ENCODE data around the gene SDHA.
"Not testable (repeated sequence)": the region's sequence is repeated elsewhere in the genome, so short reads cannot be mapped to it uniquely, and the experiment has no call there.

SDHA gene

DNA sequence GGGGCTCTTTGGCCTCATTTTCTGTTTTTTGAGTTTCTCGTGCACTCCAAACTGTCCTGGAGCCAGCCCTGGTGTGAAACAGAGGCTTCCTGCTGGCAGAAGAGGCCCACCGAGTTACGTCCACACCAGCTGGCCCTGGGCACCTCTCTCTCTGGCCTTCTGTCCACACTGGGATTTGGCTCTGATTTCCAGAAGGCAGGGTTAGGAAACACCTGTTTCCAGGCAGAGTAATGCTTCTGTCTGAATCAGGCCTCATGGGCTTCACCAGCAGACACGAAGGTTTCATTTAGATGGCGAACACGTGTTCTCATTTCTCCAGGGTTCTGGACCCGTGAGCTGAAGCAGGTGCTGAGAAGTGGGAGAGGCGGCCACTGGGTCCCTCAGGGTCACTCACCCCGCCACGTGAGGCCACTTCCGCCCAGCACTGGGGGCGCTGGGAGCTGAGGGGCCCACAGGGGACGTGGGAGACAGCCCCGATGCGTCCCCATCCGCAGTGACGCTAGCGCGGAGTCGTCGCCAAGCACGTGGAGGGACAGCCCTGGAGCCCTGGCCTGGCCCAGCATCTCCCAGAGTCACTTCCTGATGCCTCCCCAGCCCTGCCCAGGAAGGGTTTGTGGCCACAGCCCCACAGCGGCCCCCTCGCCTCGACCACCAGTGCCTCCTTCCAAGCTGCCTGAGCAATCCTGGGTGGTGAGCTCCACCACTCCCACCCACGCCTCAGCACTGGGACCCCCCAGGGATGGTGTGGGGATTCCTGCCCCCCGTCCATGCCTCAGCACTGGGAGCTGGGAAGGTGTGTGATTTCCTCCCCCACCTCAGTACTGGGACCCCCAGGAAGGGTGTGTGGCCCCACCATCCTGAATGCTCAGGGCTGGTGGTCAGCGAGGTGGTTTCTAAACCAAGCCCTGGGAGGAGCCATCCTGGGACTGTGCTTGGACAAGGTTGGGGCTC is 31.8 kb upstream of the SDHA start:
- no peak for DNase-seq

DNA sequence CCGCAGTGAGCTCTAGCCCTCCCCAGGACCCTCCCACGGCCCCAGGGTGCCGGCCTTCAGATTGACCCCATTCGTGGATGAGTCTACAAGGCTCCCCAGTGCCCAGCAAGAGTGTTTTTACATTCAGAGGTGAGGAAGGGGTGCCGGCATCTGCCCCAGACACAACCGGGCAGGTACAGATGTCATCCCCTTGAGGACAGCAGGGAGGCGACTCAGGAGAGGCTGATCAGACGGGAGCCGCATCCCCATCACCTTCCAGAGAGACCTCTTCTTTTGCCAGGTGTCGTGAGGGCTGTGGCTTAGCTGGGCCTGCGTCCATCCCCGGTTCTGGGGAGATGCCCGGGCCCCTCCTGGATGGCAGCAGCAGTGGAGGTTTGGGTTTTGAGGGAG is 31.1 kb upstream of the SDHA start:
- DNase-seq, result no peak

DNA sequence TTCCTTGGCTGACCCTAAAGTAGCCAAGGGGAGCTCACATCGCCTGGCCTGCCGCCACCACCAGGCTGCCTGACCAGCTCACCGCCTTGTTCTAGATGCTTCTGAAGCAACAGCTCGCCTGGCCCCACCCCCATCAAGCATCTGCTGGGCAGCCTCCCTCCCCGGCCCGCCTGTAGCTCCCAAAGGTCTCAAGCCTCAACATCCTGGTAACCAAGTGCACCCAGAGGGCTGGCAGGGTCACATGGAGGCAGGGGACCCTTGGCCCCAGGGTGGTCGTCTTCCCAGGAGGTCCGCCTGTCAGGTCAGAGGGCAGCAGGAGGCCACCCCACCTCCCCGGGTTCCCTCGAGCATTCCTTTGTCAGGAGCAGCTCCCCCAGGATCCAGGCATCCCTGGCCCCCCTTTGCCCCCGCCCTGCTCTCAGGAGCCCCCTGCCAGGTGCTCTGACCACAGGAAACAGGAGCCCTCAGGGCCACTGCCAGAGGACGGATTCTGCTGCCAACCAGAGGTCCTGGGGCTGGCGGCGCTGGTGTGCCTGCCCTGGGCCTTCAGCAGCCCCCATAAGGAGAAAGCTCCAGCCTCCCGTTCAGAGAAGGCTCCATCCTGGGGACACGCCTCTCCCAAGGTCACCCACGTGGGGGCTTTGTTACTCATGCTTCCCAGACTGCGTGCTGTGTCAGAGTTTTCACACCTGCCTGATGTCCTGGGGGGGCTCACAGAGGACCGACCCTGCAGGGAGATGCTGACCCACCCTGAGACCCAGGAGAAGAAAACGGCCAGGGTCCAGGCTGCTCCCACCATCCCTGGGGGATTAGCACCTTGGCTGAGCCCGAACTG is 30.3 kb upstream of the SDHA start:
- no peak for DNase-seq

DNA sequence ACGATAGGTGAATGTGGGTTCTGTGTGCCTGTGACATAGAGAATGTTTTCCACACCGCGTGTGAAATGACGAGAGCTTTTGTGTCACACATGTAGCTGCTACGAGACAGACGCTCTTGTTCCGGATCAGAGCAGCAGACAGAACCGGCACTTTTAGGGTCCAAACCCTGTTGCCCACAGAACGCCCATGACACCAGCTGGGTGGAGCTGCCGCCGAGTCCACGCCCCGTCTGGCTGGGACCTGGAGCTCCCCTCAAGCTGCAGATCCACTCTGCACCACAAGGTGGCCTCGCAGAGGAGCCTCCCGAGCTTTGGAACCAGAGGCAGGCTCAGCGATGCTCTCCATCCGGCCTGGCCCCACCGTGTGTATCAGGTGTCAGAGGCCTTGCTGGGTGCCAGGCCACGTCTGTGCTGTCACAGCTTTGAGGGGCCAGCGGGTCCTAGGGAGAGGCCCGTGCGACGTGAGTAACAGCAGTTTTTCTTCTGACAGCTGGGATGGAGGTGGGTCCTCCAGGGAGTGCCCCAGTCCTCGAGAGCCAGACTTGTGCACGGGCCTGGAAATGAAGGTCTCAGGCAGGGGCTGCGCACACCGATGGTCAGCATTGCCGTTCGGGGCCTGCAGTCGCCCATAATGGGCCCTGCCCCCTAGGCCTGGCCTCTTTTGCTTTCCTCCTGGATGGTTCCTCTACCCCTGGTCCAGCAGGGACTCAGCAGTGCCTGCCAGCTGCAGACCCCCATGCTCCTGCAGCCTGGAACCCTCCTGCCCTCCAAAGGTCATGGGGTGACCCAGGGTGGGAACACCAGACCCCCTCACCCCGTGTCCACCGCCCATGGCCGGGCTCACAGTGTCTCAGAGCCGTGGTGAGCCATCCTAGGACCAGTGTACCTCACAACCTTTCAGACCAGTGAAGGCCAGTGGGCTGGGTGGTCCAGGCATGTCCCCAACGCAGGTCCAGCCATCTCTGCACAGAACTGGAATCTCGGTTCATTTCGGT is 29.3 kb upstream of the SDHA start:
- DNase-seq, result peak; percentile 90

DNA sequence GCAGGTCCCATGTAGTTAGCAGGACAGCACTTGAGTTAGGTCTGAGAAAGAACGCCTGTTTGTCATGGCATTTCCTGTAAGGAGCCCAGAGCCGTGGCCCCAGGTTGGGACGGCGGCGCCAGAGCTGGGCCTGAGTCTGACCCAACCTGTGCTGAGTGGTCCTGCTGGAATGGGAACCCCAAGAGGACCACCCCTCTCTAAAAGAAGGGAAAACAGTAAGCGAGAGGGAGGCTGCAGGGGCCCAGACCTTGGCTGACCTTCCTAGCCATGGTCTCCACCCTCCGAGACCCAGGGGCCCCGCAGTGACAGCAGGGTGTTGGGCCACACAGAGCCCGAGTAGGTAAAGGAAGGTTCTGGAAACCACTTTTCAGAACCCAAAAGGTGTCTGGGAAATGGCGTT is 28.6 kb upstream of the SDHA start:
- DNase-seq, result no peak

DNA sequence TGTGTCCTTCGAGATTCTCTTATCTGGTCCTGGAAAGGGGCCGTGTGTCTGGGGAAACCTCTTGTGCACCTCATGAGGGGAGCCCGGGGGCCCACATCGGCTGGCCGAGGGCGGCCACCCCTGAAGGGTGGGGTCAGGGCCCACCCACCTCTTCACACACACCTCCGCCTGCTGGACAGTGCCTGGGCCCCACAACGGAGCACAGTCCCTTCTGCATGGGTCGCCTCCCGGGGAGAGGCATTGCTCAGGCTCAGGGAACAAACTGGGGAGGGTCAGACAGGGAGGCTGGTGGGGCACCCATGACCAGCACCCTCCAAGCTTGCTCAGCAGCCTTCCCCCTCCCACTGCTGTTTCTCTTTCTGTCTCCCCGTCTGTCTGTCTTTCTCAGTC is 28.1 kb upstream of the SDHA start:
- no peak for DNase-seq

DNA sequence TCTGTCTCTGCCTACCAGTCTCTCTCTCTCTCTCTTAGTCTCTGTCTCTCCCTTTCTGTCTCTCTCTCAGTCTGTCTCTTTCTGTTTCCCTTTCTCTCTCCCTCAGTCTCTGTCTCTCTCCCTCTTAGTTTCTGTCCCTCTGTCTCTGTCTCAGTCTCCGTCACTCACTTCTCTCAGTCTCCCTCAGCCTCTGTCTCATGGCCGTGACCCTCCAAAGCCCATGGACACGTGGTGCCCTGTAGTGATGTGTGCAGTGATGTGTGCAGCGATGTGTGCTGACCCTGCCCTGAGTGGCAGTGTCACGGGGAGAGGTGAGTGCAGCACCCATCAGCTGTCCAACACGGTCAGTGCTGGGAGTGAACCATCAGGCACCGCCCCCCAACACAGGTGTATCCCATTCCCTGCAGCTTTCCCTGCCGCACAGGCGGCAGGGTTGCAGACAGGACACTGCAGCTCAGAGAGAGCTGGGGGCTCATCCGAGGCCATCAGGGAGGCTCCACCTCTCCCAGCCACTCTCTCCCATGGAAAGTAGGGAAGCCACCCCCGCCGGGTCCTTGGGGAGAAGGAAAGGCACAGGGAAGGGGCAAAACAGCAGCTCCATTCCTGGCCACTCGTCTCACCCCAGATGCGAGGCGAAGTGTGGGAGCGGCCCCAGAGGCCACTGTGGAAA is 27.6 kb upstream of the SDHA start:
- DNase-seq, result no peak

DNA sequence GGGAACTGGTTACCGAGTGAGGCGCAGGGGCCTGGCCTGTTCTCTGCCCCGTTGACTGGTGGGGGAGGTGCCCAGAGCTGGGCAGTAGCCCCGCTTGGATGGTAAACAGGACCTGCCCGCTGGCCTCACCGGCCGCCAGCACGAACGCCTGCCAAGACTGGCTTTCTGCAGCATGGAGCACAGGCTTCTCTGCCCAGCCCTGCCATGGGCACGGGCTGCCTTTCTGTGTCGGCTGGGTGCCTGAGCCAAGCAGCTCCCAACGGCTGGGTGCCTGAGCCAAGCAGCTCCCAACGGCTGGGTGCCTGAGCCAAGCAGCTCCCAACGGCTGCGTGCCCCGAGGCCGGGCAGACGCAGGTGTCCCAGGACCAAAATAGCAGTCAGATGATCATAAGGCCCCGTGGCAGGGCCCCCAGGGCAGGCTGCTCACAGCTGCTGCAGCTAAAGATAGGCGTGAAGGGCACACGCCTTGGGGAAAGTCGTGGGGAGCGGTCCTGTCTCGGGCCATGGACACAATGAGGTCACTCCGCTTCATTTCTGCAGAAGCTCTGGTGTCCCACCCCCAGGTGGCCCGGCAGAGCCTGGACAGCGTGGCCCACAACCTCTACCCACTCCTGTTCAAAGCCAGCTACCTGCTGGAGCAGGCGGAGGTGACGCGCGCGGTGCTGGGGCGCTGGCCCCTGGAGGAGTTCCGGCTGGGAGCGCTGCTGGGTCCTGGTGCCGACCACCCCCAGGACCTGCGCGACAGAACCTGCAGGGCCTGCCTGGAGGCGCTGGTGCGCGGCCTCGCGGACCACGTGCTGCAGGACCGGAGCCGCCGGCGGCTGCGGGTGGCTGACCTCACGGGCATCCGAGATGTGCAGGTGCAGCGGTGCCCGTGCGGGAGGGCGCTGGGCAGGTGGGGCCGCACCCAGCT is 26.8 kb upstream of the SDHA start, which contains the start of gene LRRC14B:
Gene LRRC14B (plus strand): TSS at position 460 of the 913 bp plus-strand sequence. CDS start 44 bp downstream, at position 504.
- no peak for DNase-seq

DNA sequence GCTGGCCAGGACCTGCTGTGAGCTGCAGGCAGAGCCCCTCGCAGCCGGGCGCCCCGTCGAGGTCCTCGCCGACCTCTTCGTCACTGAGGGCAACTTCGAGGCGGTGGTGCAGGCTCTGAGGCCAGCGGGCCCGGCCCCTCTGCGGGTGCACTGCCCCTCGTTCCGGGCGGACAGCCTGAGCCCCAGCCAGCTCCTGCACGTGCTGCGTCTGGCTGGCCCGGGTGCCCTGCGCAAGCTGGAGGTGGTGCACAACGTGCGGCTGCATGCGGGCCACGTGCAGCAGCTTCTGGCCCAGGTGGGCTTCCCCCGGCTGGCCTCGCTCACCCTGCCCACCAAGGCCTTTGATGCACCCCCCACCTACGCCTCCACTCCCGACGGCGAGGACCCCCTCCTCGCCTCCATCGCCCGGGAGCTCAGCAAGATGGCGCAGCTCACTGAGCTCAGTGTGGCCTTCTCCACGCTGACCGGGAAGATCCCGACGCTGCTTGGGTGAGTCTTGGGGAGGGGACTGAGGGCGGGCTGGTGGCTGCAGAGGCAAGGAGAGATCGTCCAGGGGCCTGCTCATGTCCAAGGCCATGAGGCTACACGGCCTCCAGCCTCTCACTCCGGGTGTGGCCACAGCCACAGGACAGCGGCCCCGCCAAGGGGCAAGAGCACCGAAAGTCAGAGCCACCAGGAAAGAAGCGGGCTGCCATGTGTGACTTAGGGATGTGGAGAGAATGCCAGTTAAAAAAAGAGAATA is 26.0 kb upstream of the SDHA start:
- DNase-seq, result no peak

DNA sequence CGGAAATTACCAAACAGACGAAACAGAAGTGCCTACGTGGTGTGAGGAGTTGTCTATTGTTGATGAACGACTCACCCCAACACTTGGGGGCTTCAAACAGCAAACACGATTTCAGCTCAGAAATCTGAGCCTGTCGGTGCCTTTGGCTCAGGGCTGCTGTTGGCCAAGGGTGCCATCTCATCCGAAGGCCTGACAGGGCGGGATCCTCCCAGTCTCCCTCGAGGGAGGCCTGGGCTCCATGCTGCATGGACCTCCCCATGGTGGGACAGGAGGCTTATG is 25.5 kb upstream of the SDHA start:
- no peak for DNase-seq

DNA sequence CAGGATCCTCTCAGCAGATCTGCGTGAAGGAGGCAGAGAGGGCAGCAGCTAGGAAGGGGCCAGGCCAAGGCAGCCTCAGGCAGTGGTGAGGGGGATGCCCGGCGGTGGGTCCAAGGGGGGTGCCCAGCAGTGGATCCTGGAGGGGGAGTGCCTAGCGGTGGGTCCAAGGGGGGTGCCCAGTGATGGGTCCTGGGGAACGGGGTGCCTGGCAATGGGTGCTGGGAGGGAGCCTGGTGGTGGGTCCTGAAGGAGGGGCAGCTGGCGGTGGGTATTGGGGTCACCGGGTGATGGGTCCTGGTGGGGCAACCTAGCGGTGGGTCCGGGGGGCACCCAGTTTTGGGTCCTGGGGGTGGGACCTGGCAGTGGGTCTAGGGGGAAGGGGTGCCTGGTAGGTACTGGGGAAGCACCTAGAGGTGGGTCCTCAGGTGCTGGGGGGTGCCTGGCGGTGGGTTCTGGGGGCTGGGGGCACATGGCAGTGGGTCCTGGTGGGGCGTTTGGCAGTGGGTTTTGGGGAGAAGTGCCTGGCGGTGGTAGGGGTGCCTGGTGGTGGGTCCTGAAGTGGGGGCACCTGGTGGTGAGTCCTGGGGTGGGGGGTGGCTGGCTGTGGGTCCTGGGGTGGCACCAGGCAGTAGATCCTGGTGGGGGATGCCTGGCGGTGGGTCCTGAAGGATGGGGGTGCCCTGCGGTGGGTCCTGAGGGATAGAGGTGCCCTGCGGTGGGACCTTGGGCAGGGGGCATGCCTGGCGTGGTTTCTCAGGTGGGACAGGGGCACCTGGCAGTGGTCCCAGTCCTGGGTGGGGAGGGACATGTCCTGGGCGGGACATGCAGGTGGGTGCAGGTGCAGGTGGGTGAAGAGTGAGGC is 24.9 kb upstream of the SDHA start:
- DNase-seq, result no peak

DNA sequence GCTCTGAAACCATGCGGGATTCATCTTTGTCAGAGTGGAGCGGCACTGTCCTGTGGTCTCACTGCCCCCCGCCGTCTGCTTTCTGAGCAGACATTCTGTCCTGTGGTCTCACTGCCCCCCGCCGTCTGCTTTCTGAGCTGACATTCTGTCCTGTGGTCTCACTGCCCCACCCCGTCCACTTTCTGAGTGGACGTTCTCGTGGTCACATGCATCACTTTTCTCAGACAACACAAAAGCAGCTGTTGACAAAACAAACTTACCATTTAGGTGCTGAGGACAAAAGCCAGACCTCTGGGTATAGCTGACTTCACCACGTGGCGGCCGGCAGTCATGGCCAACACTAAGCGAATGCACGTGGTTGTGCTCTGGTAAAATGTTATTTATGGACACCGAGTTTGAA is 24.0 kb upstream of the SDHA start:
- DNase-seq, result no peak

DNA sequence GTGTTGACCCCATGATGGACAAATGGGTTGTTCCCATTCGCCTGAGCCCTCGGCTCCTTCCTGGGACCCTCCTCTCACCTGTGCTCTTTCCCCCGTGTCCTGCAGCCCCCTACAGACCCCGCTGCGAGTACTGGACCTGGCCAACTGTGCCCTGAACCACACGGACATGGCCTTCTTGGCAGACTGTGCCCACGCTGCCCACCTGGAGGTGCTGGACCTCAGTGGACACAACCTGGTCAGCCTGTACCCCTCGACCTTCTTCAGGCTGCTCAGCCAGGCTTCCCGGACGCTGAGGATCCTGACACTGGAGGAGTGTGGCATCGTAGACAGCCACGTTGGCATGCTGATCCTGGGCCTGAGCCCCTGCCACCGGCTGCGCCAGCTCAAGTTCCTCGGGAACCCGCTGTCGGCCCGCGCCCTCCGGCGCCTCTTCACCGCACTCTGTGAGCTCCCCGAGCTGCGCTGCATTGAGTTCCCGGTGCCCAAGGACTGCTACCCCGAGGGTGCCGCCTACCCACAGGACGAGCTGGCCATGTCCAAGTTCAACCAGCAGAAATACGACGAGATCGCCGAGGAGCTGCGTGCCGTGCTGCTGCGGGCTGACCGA is 23.4 kb upstream of the SDHA start:
- no peak for DNase-seq

DNA sequence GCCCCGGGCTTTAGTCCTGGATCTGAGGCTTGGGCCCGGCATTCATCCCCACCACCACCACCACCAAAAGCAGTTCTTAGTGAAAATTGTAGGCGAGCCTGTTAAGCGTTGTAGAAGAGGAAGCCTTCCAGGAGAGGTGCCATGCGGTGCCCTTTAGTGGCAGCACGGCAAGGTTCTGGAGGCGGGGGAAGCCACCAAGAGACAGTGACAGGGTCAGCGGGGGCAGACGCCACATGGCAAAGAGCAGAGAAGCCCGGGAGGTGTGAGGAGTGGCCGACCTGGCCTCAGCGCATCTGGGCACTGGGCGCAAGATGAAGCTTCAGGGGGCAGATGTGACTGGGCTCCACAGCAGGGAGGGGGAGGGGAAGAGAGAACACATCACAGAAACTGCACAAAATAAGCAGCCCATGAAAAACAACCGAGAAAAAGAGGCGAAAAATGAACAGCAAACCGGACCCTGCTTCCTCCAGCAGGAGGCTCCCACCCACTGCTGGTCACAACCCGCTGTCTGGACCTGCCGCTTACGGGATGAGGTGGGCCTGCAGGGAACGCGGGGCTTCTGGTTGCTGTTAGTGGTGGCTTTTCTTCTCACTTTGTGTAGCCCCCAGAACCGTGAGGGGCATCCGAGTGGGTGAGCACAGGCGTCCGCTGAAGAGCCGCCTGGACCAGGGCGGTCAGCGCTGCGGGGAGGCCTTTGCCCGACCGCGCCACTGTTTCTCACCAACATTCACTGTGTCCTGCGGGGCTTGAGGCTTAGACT is 22.5 kb upstream of the SDHA start:
- DNase-seq, result no peak

DNA sequence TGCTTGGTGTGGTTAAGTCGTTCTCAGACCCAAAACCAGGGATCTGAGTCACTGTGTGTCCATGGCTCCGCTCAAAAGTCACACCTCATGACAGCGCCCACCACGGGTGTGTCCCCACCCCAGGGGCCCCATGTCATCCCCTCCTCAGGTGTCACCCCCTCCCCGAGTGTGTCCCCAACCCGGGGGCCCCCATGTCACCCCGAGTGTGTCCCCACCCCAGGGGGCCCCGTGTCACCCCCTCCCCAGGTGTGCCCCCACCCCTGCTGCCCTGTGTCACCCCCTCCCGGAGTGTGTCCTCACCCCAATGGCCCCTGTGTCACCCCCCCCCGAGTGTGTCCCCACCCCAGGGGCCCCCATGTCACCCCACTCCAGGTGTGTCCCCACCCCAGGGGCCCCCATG is 21.8 kb upstream of the SDHA start:
- no peak for DNase-seq

DNA sequence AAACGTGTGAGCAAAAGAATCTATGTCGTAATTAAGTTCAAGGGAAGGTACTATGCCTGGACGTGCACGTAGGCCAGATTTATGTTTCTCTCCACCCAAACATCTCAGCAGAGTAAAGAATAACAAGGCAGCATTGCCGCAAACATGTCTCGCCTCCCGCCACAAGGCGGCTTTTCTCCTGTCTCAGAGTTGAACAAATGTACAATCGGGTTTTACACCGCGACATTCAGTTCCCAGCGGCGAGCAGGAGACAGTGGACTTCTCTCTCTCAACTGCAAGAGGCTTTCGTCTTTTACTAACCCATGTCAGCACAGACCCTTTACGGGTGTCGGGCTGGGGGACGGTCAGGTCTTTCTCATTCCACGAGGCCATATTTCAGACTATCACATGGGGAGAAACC is 21.1 kb upstream of the SDHA start:
- not testable (repeated sequence) for DNase-seq

DNA sequence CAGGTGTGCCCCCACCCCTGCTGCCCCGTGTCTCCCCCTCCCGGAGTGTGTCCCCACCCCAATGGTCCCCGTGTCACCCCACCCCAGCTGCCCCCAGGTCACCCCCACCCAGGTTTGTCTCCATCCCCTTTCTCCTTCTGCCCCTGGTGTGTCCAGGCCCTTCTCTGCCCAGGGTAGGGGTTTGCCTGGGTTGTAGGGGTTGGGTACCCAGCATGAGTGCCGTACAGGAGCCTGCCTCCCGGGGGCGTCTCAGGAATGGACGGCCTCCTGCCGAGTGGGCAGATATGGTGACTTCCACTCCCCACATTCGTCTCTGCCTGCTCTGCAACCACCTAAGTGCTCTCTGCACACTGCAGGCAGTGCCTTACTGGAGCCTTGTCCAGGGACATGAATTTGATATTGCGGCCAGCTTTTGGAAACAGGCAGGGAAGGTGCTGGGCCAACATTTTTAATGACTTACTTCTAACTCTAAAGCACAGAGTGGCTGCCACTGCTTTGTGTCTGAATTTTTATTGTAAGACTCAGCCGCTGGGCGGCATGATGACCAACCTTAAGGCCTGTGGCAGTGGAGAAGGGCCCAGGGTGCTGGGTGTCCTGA is 20.1 kb upstream of the SDHA start:
- no peak for DNase-seq
